Muscle of leg (tissue), 11 donors: ENCODE measurements around the gene PLPP4. TPM values are rescaled to one million over a fixed set of nuclear protein-coding genes. Genes with fewer than 3 reads are reported as not detected.

Experiments used
- DNase-seq: peaks from one replicate; pipeline ENCODE4 v3.0.0; 2013
- H3K27ac ChIP-seq: one replicate; pipeline ENCODE4 v1.5.1; 2013; ENCODE audit warnings: mild to moderate bottlenecking, low read length, control low read depth
- H3K27me3 ChIP-seq: one replicate; pipeline ENCODE4 v1.6.1; 2013; ENCODE audit warnings: low read length; ENCODE audit not compliant: control insufficient read depth, insufficient read depth
- H3K36me3 ChIP-seq: one replicate; pipeline ENCODE4 v1.6.1; 2013; ENCODE audit warnings: low read length; ENCODE audit not compliant: control insufficient read depth, insufficient read depth
- H3K4me1 ChIP-seq: one replicate; pipeline ENCODE4 v1.6.1; 2013; ENCODE audit warnings: low read length; ENCODE audit not compliant: control insufficient read depth, insufficient read depth
- H3K4me3 ChIP-seq: one replicate; pipeline ENCODE4 v1.5.1; 2013; ENCODE audit warnings: low read length, control low read depth
- H3K9me3 ChIP-seq: replicated peaks from 2 replicates; pipeline ENCODE4 v1.6.1; 2013; ENCODE audit warnings: low read depth, low read length; ENCODE audit not compliant: control insufficient read depth
- WGBS: methylation state at CpG from one replicate; pipeline ENCODE4 v1.1.5; 2013; ENCODE audit warnings: missing lambda C conversion rate; ENCODE audit not compliant: insufficient coverage; 5-methylcytosine and 5-hydroxymethylcytosine counted together
- polyA plus RNA-seq, 8 donors: library from polyadenylated mRNA; unstranded; fragments of 120-200 nt; gene quantifications; one replicate each; pipeline versions ENCODE4 v1.2.1 to v1.2.3, GENCODE V29; 2013; ENCODE audit warnings: inconsistent platforms in 1 of 8, low replicate concordance in 1 of 8; ENCODE audit not compliant: insufficient read length in 8 of 8, insufficient read depth in 1 of 8
- total RNA-seq: library from RNA; stranded (reverse); fragments of 120-200 nt; gene quantifications from one replicate; pipeline ENCODE4 v1.2.4, GENCODE V29; 2013

The PLPP4 gene
- total and polyA plus RNA-seq, 9 donors = 0.14 to 1.7 (median 0.32) TPM; not detected in 1

- no peak for DNase-seq
- no peak overlapping the region for H3K4me3 ChIP-seq
- H3K27ac ChIP-seq = no peak overlapping the region
- no peaks in the 10 kb centered on the region for H3K4me1 ChIP-seq
- WGBS = no CpG with 5 or more reads among the region's 2 CpGs
- no peaks in the 10 kb centered on the region for H3K36me3 ChIP-seq
- H3K27me3 ChIP-seq = peaks cover under 1% of the 10 kb centered on the region
- H3K9me3 ChIP-seq = no peaks in the 10 kb centered on the region
Measured at GRCh38 chr10:120466006-120466405, 9.0 kb downstream of the PLPP4 start.

- H3K9me3 ChIP-seq = no peaks in the 10 kb centered on the region
- no CpG with 5 or more reads among the region's 4 CpGs for WGBS
- no peaks in the 10 kb centered on the region for H3K27me3 ChIP-seq
Measured at GRCh38 chr10:120473593-120473992, 16.6 kb downstream of the PLPP4 start.

GRCh38 chr10:120474956-120475355 is 17.9 kb downstream of the PLPP4 start:
- no peaks in the 10 kb centered on the region for H3K36me3 ChIP-seq
- DNase-seq = no peak
- no peak overlapping the region for H3K27ac ChIP-seq
- no CpG with 5 or more reads among the region's 1 CpG for WGBS
- no peaks in the 10 kb centered on the region for H3K27me3 ChIP-seq
- no peaks in the 10 kb centered on the region for H3K4me1 ChIP-seq
- no peak overlapping the region for H3K4me3 ChIP-seq
- no peaks in the 10 kb centered on the region for H3K9me3 ChIP-seq

More at GRCh38 chr10:120473593-120473992, 16.6 kb downstream of the PLPP4 start:
- no peak for DNase-seq
- Histone ChIP-seq H3K4me3 (no peak overlapping the region), H3K27ac (no peak overlapping the region), H3K4me1 (no peaks in the 10 kb centered on the region), H3K36me3 (no peaks in the 10 kb centered on the region)

- Histone ChIP-seq H3K36me3 (no peaks in the 10 kb centered on the region), H3K4me3 (no peak overlapping the region), H3K27ac (no peak overlapping the region), H3K27me3 (no peaks in the 10 kb centered on the region), H3K9me3 (no peaks in the 10 kb centered on the region), H3K4me1 (no peaks in the 10 kb centered on the region)
- no peak for DNase-seq
- WGBS = 100% methylated on average over 2 of the region's 10 CpGs
Measured at GRCh38 chr10:120475844-120476791, 19.1 kb downstream of the PLPP4 start.

GRCh38 chr10:120477021-120477742 is 20.2 kb downstream of the PLPP4 start:
- H3K27me3 ChIP-seq = no peaks in the 10 kb centered on the region
- WGBS = 80% methylated on average over 1 of the region's 8 CpGs
- no peak for DNase-seq
- no peaks in the 10 kb centered on the region for H3K4me1 ChIP-seq
- no peak overlapping the region for H3K4me3 ChIP-seq
- H3K27ac ChIP-seq = no peak overlapping the region
- no peaks in the 10 kb centered on the region for H3K36me3 ChIP-seq
- H3K9me3 ChIP-seq = no peaks in the 10 kb centered on the region

- 57% methylated on average over 1 of the region's 3 CpGs for WGBS
- H3K4me1 ChIP-seq = no peaks in the 10 kb centered on the region
- no peak for DNase-seq
Measured at GRCh38 chr10:120477743-120478141, 20.7 kb downstream of the PLPP4 start.

GRCh38 chr10:120478386-120478785 is 21.4 kb downstream of the PLPP4 start:
- H3K4me3 ChIP-seq = no peak overlapping the region
- peak; percentile 25 for DNase-seq

More at GRCh38 chr10:120477743-120478141, 20.7 kb downstream of the PLPP4 start:
- H3K9me3 ChIP-seq = no peaks in the 10 kb centered on the region
- no peaks in the 10 kb centered on the region for H3K36me3 ChIP-seq
- no peak overlapping the region for H3K27ac ChIP-seq
- H3K4me3 ChIP-seq = no peak overlapping the region
- no peaks in the 10 kb centered on the region for H3K27me3 ChIP-seq

GRCh38 chr10:120479506-120479905 is 22.5 kb downstream of the PLPP4 start:
- WGBS = no CpG with 5 or more reads among the region's 4 CpGs
- H3K36me3 ChIP-seq = no peaks in the 10 kb centered on the region
- H3K4me3 ChIP-seq = no peak overlapping the region
- no peaks in the 10 kb centered on the region for H3K27me3 ChIP-seq
- no peaks in the 10 kb centered on the region for H3K9me3 ChIP-seq
- DNase-seq = no peak
- no peaks in the 10 kb centered on the region for H3K4me1 ChIP-seq
- no peak overlapping the region for H3K27ac ChIP-seq

More at GRCh38 chr10:120478386-120478785, 21.4 kb downstream of the PLPP4 start:
- Histone ChIP-seq H3K36me3 (no peaks in the 10 kb centered on the region), H3K27me3 (no peaks in the 10 kb centered on the region), H3K27ac (no peak overlapping the region), H3K9me3 (no peaks in the 10 kb centered on the region), H3K4me1 (no peaks in the 10 kb centered on the region)

GRCh38 chr10:120480065-120480600 is 23.1 kb downstream of the PLPP4 start:
- Histone ChIP-seq H3K4me3 (no peak overlapping the region), H3K9me3 (no peaks in the 10 kb centered on the region), H3K4me1 (no peaks in the 10 kb centered on the region), H3K27me3 (no peaks in the 10 kb centered on the region), H3K36me3 (no peaks in the 10 kb centered on the region), H3K27ac (no peak overlapping the region)
- WGBS = no CpG with 5 or more reads among the region's 4 CpGs
- DNase-seq = no peak

- WGBS = 75% methylated on average over 1 of the region's 1 CpG
- H3K36me3 ChIP-seq = no peaks in the 10 kb centered on the region
- H3K4me1 ChIP-seq = no peaks in the 10 kb centered on the region
- no peaks in the 10 kb centered on the region for H3K9me3 ChIP-seq
- H3K27ac ChIP-seq = no peak overlapping the region
- no peak overlapping the region for H3K4me3 ChIP-seq
- DNase-seq = no peak
- no peaks in the 10 kb centered on the region for H3K27me3 ChIP-seq
Measured at GRCh38 chr10:120480848-120481247, 23.8 kb downstream of the PLPP4 start.
